Measurements from ENCODE around the gene PUM1. TPM values are rescaled to one million over a fixed set of nuclear protein-coding genes. Genes with fewer than 3 reads are reported as not detected.

Gene PUM1
- total and polyA plus RNA-seq, 4 donors = 18.1 to 49.2 (median 30.2) TPM

DNA sequence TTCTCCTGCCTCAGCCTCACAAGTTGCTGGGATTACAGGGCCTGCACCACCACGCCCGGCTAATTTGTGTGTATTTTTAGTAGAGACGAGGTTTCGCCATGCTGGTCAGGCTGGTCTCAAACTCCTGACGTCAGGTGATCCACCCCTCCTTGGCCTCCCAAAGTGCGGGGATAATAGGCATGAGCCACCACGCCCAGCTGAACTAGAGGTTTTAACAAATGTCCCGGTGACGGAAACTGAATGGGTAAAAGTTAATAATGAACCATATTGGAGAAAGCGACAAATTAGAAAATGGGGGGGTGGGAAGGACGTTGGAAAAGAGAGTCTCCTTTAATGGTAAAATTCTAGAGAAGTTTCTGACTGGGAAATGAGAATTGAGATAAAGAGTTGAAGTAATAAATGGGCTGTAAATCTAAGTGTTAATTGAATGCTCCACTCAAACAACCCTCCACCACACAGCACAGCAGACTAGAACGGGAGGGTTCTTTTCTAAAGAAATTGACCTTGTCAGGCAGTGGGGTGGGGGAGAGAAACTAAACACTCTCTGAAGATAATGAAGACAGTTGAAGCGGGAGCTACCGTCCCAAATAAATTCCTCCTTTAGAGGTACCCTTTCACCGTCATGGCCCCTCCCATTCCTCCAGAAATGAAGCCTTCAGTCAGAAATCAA lies 46.9 kb upstream of the PUM1 start:
- H3K36me3 ChIP-seq (ENCODE audit: control insufficient read depth in 4 of 4, insufficient read depth in 3 of 4, low read depth in 1 of 4, low read length in 3 of 4) = no peaks in the 10 kb centered on the region
- no peak for DNase-seq (ENCODE audit: low spot score)
- no peaks in the 10 kb centered on the region for H3K9me3 ChIP-seq (ENCODE audit: control insufficient read depth in 4 of 4, low read length in 3 of 4)
- no peak overlapping the region for H3K9ac ChIP-seq (ENCODE audit: low read depth in 1 of 2, low read length in 2 of 2)
- H3K4me1 ChIP-seq (ENCODE audit: control insufficient read depth in 4 of 4, insufficient read depth in 4 of 4, low read length in 3 of 4) = peaks cover 0 to 7% (median 4%) of the 10 kb centered on the region in 4 donors
- TF ChIP-seq HNF4G (IDR thresholded peaks at IDR 0.05) = no peak
- TF ChIP-seq FOXA2 (IDR thresholded peaks at IDR 0.05) = no peak
- TF ChIP-seq RAD21 (IDR thresholded peaks at IDR 0.05) = no peak
- TF ChIP-seq, protein P1, sequence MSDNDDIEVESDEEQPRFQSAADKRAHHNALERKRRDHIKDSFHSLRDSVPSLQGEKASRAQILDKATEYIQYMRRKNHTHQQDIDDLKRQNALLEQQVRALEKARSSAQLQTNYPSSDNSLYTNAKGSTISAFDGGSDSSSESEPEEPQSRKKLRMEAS (IDR thresholded peaks at IDR 0.05) = no peak
- TF ChIP-seq HNF4A (conservative IDR thresholded peaks at IDR 0.05) = no peak
- TF ChIP-seq, protein P2, sequence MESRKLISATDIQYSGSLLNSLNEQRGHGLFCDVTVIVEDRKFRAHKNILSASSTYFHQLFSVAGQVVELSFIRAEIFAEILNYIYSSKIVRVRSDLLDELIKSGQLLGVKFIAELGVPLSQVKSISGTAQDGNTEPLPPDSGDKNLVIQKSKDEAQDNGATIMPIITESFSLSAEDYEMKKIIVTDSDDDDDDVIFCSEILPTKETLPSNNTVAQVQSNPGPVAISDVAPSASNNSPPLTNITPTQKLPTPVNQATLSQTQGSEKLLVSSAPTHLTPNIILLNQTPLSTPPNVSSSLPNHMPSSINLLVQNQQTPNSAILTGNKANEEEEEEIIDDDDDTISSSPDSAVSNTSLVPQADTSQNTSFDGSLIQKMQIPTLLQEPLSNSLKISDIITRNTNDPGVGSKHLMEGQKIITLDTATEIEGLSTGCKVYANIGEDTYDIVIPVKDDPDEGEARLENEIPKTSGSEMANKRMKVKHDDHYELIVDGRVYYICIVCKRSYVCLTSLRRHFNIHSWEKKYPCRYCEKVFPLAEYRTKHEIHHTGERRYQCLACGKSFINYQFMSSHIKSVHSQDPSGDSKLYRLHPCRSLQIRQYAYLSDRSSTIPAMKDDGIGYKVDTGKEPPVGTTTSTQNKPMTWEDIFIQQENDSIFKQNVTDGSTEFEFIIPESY (IDR thresholded peaks at IDR 0.05) = no peak
- TF ChIP-seq RXRA (IDR thresholded peaks at IDR 0.05) = no peak
- TF ChIP-seq GABPA (IDR thresholded peaks at IDR 0.05 in 1 of 2, conservative IDR thresholded peaks at IDR 0.05 in 1 of 2) = no peak
- no peak for TF ChIP-seq YY1 (IDR thresholded peaks at IDR 0.05)
- TF ChIP-seq, protein P3, sequence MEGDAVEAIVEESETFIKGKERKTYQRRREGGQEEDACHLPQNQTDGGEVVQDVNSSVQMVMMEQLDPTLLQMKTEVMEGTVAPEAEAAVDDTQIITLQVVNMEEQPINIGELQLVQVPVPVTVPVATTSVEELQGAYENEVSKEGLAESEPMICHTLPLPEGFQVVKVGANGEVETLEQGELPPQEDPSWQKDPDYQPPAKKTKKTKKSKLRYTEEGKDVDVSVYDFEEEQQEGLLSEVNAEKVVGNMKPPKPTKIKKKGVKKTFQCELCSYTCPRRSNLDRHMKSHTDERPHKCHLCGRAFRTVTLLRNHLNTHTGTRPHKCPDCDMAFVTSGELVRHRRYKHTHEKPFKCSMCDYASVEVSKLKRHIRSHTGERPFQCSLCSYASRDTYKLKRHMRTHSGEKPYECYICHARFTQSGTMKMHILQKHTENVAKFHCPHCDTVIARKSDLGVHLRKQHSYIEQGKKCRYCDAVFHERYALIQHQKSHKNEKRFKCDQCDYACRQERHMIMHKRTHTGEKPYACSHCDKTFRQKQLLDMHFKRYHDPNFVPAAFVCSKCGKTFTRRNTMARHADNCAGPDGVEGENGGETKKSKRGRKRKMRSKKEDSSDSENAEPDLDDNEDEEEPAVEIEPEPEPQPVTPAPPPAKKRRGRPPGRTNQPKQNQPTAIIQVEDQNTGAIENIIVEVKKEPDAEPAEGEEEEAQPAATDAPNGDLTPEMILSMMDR (IDR thresholded peaks at IDR 0.05; ENCODE audit: low read depth, low read length, missing input control) = no peak
- TF ChIP-seq JUND (IDR thresholded peaks at IDR 0.05) = no peak
- TF ChIP-seq EGR1 (IDR thresholded peaks at IDR 0.05; ENCODE audit: low read depth in 2 of 2) = no peak
- TF ChIP-seq SP1 (IDR thresholded peaks at IDR 0.05) = no peak
- TF ChIP-seq, protein P4, sequence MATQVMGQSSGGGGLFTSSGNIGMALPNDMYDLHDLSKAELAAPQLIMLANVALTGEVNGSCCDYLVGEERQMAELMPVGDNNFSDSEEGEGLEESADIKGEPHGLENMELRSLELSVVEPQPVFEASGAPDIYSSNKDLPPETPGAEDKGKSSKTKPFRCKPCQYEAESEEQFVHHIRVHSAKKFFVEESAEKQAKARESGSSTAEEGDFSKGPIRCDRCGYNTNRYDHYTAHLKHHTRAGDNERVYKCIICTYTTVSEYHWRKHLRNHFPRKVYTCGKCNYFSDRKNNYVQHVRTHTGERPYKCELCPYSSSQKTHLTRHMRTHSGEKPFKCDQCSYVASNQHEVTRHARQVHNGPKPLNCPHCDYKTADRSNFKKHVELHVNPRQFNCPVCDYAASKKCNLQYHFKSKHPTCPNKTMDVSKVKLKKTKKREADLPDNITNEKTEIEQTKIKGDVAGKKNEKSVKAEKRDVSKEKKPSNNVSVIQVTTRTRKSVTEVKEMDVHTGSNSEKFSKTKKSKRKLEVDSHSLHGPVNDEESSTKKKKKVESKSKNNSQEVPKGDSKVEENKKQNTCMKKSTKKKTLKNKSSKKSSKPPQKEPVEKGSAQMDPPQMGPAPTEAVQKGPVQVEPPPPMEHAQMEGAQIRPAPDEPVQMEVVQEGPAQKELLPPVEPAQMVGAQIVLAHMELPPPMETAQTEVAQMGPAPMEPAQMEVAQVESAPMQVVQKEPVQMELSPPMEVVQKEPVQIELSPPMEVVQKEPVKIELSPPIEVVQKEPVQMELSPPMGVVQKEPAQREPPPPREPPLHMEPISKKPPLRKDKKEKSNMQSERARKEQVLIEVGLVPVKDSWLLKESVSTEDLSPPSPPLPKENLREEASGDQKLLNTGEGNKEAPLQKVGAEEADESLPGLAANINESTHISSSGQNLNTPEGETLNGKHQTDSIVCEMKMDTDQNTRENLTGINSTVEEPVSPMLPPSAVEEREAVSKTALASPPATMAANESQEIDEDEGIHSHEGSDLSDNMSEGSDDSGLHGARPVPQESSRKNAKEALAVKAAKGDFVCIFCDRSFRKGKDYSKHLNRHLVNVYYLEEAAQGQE (IDR thresholded peaks at IDR 0.05) = no peak
- TF ChIP-seq, protein P5, sequence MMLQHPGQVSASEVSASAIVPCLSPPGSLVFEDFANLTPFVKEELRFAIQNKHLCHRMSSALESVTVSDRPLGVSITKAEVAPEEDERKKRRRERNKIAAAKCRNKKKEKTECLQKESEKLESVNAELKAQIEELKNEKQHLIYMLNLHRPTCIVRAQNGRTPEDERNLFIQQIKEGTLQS (IDR thresholded peaks at IDR 0.05) = no peak
- TF ChIP-seq FOXA1 (IDR thresholded peaks at IDR 0.05) = no peak
- no peak for TF ChIP-seq TAF1 (conservative IDR thresholded peaks at IDR 0.05)
- no peak for TF ChIP-seq NR2F2 (IDR thresholded peaks at IDR 0.05)
- H3K27me3 ChIP-seq (ENCODE audit: control insufficient read depth in 4 of 4, insufficient read depth in 4 of 4, low read length in 3 of 4) = no peaks in the 10 kb centered on the region
- no peak overlapping the region for H3K27ac ChIP-seq (ENCODE audit: low read depth in 1 of 2, low read length in 2 of 2)
- no peak overlapping the region for H3K4me3 ChIP-seq (ENCODE audit: low read depth in 1 of 3, low read length in 3 of 3)
- WGBS = 86% methylated on average over 15 of the region's 15 CpGs
